ENCODE data around the gene PTCH2. TPM values are rescaled to one million over a fixed set of nuclear protein-coding genes. Genes with fewer than 3 reads are reported as not detected.
A peak's percentile ranks its signal among the peaks of the same experiment; 100 is the strongest.

Gene PTCH2, protein sequence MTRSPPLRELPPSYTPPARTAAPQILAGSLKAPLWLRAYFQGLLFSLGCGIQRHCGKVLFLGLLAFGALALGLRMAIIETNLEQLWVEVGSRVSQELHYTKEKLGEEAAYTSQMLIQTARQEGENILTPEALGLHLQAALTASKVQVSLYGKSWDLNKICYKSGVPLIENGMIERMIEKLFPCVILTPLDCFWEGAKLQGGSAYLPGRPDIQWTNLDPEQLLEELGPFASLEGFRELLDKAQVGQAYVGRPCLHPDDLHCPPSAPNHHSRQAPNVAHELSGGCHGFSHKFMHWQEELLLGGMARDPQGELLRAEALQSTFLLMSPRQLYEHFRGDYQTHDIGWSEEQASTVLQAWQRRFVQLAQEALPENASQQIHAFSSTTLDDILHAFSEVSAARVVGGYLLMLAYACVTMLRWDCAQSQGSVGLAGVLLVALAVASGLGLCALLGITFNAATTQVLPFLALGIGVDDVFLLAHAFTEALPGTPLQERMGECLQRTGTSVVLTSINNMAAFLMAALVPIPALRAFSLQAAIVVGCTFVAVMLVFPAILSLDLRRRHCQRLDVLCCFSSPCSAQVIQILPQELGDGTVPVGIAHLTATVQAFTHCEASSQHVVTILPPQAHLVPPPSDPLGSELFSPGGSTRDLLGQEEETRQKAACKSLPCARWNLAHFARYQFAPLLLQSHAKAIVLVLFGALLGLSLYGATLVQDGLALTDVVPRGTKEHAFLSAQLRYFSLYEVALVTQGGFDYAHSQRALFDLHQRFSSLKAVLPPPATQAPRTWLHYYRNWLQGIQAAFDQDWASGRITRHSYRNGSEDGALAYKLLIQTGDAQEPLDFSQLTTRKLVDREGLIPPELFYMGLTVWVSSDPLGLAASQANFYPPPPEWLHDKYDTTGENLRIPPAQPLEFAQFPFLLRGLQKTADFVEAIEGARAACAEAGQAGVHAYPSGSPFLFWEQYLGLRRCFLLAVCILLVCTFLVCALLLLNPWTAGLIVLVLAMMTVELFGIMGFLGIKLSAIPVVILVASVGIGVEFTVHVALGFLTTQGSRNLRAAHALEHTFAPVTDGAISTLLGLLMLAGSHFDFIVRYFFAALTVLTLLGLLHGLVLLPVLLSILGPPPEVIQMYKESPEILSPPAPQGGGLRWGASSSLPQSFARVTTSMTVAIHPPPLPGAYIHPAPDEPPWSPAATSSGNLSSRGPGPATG
- total RNA-seq (2016; rRNA removed; fragmentation: Illumina TruSeq; extraction: Trizol) = 0.18 and 0.60 TPM in 2 replicates
- total RNA-seq (2016; cell fraction: cytosol; rRNA removed; fragmentation: Illumina TruSeq; extraction: Trizol; ENCODE audit: low read depth) = 1.0 and 1.3 TPM in 2 replicates
- 0.36 and 0.52 TPM in 2 replicates for total RNA-seq (2016; cell fraction: insoluble cytoplasmic fraction; rRNA removed; fragmentation: Illumina TruSeq; extraction: Trizol)
- 0.45 and 0.46 TPM in 2 replicates for total RNA-seq (2016; cell fraction: membrane; rRNA removed; fragmentation: Illumina TruSeq; extraction: Trizol)
- 1.3 and 2.2 TPM in 2 replicates for total RNA-seq (2016; cell fraction: nucleus; rRNA removed; fragmentation: Illumina TruSeq; extraction: Trizol)
- polyA plus RNA-seq (2011; rRNA removed) = 1.5 and 1.7 TPM in 2 replicates
- 0.90 and 1.3 TPM in 2 replicates for polyA plus RNA-seq (2011; cell fraction: cytosol; rRNA removed)
- 5.9 and 6.6 TPM in 2 replicates for polyA plus RNA-seq (2011; cell fraction: nucleus; rRNA removed)
- polyA plus RNA-seq (2012) = 1.0 and 1.1 TPM in 2 replicates
- 0.27 and 0.43 TPM in 2 replicates for polyA plus RNA-seq (2016; cell fraction: cytosol; fragmentation: Illumina TruSeq; extraction: Trizol; ENCODE audit: low read depth)
- 0.28 and 0.33 TPM in 2 replicates for polyA plus RNA-seq (2016; cell fraction: insoluble cytoplasmic fraction; fragmentation: Illumina TruSeq; extraction: Trizol; ENCODE audit: low read depth)
- polyA plus RNA-seq (2016; cell fraction: membrane; fragmentation: Illumina TruSeq; extraction: Trizol; ENCODE audit: low read depth) = 0.42 and 0.57 TPM in 2 replicates
- polyA plus RNA-seq (2016; cell fraction: nucleus; fragmentation: Illumina TruSeq; extraction: Trizol; ENCODE audit: insufficient read depth, low read depth) = 2.9 and 3.2 TPM in 2 replicates
- 0.26 and 1.5 TPM in 2 replicates for polyA minus RNA-seq (2011; rRNA and poly(A)+ RNA removed; ENCODE audit: low replicate concordance)
- 2.2 and 2.5 TPM in 2 replicates for polyA minus RNA-seq (2011; cell fraction: cytosol; rRNA and poly(A)+ RNA removed)
- 1.2 and 1.3 TPM in 2 replicates for polyA minus RNA-seq (2011; cell fraction: nucleus; rRNA and poly(A)+ RNA removed)
- percentile 42 among the genes with signal in this experiment for Bru-seq, nascent RNA
- BruChase-seq, experiment 1, labeled RNA remaining after a 6-hour chase = percentile 42 among the genes with signal in this experiment
- percentile 40 among the genes with signal in this experiment for BruChase-seq, experiment 2, labeled RNA remaining after a 2-hour chase
- long read RNA-seq, experiment 1, partial matches to known transcripts = 0 of 1 reads
- long read RNA-seq, experiment 1, other reads (novel, unspliced or antisense) = 1 of 1 reads
- long read RNA-seq, experiment 2, partial matches to known transcripts = 1 of 3 reads
- long read RNA-seq, experiment 2, other reads (novel, unspliced or antisense) = 2 of 3 reads

- DNase-seq (ENCODE audit: low spot score) (peak; percentile 55), ATAC-seq (peak; percentile 92), FAIRE-seq (no peak)
- peak within 1 kb of the TSS; percentile 44 for H3K9ac ChIP-seq (ENCODE audit: insufficient read depth, low read depth, low read length)
- CTCF ChIA-PET (ENCODE audit: low intra/inter-chr PET ratio, low total read pairs) = no interaction called here
- no peaks in the 10 kb centered on the region for H3K9me3 ChIP-seq (ENCODE audit: low read length)
- 24% methylated on average over 8 of the region's 72 CpGs for WGBS (ENCODE audit: low lambda C conversion rate)
- peaks cover 36% of the 10 kb centered on the region for H3K4me1 ChIP-seq (ENCODE audit: insufficient read depth, low read length)
- intact Hi-C loops (cut with micrococcal nuclease; ENCODE audit: unreplicated experiment) (no loop called here), in situ Hi-C loops (cut with HindIII; ENCODE audit: extremely low pct_ligation_motif_present, low pct_unique_long_range_greater_than_20kb) (loop anchor here (25.0 kb wide), 1 partner anchor 169 kb away; the partner anchor contains the start of genes HECTD3 and UROD)
- no peak within 1 kb of the TSS for H3K27ac ChIP-seq (ENCODE audit: extremely low read length, insufficient read depth, low read length)
- no peaks in the 10 kb centered on the region for H3K36me3 ChIP-seq (replicated peaks in 1 of 2; ENCODE audit: control insufficient read depth in 1 of 2, insufficient read depth in 2 of 2, low read length in 2 of 2)
- H3K79me2 ChIP-seq (ENCODE audit: insufficient read depth, low read length) = no peaks in the 10 kb centered on the region
- no peak within 1 kb of the TSS for H2AFZ ChIP-seq (ENCODE audit: low read length)
- H3K4me2 ChIP-seq (ENCODE audit: low read depth, low read length) = peak within 1 kb of the TSS; percentile 95
- H4K20me1 ChIP-seq (ENCODE audit: insufficient read depth, low read length) = no peaks in the 10 kb centered on the region
- H3K27me3 ChIP-seq (ENCODE audit: control insufficient read depth in 1 of 2, insufficient read depth in 2 of 2, low read length in 2 of 2) = no peaks in the 10 kb centered on the region
- POLR2A ChIA-PET = interaction anchor here (1.1 to 2.5 kb wide), 9 partner anchors 11 to 167 kb away, joined by 3 to 13 read pairs (median 5); partner anchors contain the start of genes BTBD19, DYNLT4, HECTD3 and PLK3
- H3K4me3 ChIP-seq (replicated peaks in 1 of 3; ENCODE audit: insufficient read depth in 1 of 3, low read depth in 2 of 3, low read length in 3 of 3) = peak within 1 kb of the TSS; percentile 57 to 73 (median 62)
- no TSS peak for BruUV-seq (replicated peaks)
- TF ChIP-seq ZNF101 (CRISPR knock-in tag; IDR thresholded peaks at IDR 0.05; ENCODE audit: borderline replicate concordance, low read depth) (no peak), ZNF879 (CRISPR knock-in tag; IDR thresholded peaks at IDR 0.05) (no peak), KAT2B (IDR thresholded peaks at IDR 0.05; ENCODE audit: borderline replicate concordance, low read depth, low read length) (no peak), KLF15 (CRISPR knock-in tag; IDR thresholded peaks at IDR 0.05; ENCODE audit: borderline replicate concordance) (no peak), KDM2A (CRISPR knock-in tag; IDR thresholded peaks at IDR 0.05; ENCODE audit: borderline replicate concordance, low read depth) (peak; percentile 72; the same call in 1 of the 2 replicates), ZNF256 (CRISPR knock-in tag; conservative IDR thresholded peaks at IDR 0.05) (no peak), ZFP36L1 (CRISPR knock-in tag; IDR thresholded peaks at IDR 0.05) (no peak), GABPB1 (CRISPR knock-in tag; IDR thresholded peaks at IDR 0.05) (peak; percentile 50; the same call in 1 of the 2 replicates), HDAC2 (CRISPR knock-in tag; IDR thresholded peaks at IDR 0.05) (no peak), ZNF891 (CRISPR knock-in tag; IDR thresholded peaks at IDR 0.05) (no peak), XBP1 (CRISPR knock-in tag; IDR thresholded peaks at IDR 0.05) (no peak), ZNF772 (CRISPR knock-in tag; IDR thresholded peaks at IDR 0.05) (no peak)
- TF ChIP-seq, protein P1, sequence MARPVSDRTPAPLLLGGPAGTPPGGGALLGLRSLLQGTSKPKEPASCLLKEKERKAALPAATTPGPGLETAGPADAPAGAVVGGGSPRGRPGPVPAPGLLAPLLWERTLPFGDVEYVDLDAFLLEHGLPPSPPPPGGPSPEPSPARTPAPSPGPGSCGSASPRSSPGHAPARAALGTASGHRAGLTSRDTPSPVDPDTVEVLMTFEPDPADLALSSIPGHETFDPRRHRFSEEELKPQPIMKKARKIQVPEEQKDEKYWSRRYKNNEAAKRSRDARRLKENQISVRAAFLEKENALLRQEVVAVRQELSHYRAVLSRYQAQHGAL (CRISPR knock-in tag; IDR thresholded peaks at IDR 0.05; ENCODE audit: not compliant biosample characterization) = no peak
Measured at GRCh38 chr1:44842862-44843655, at the start of gene PTCH2. PTCH2 (minus strand) TSS chr1:44843253; CDS start chr1:44842932, 321 bp downstream.

All from HepG2 (cell line).